K562 (cell line): Measurements from ENCODE around the gene TDRD3. TPM values are rescaled to one million over a fixed set of nuclear protein-coding genes. Genes with fewer than 3 reads are reported as not detected.

Experiments
- ATAC-seq: fragments of 200-7000 bp; cut with Tn5 transposase; 3 replicates; pipeline ENCODE4 v1.9.1; 2020; ENCODE audit warnings: moderate library complexity
- BruUV-seq: library from RNA; stranded (reverse); fragments of 400-500 nt; replicated peaks from 2 replicates; lab custom pipeline; 2021; lab: Mats Ljungman, UMichigan
- CTCF ChIA-PET: fragments of 300-600 bp; formaldehyde crosslinking; extraction: SDS; loops from one replicate; lab custom pipeline; 2021; ENCODE audit warnings: low intra/inter-chr PET ratio; lab: Yijun Ruan, JAX
- POLR2A ChIA-PET: fragments of 300-600, 350-650 bp; sonication (Branson Sonifier 250); formaldehyde crosslinking; extraction: SDS; loops from one replicate; lab custom pipeline; 2021; ENCODE audit warnings: antibody characterized with exemption, inconsistent platforms; lab: Yijun Ruan, JAX
- DNase-seq, 4 experiments: peaks; one replicate each; pipeline versions ENCODE4 v3.0.0 to v3.0.0-alpha.2; 2011 to 2018; ENCODE audit warnings: low spot score in 3 of 4, mixed read lengths in 3 of 4; ENCODE audit errors: extremely low read depth in 1 of 4
- FAIRE-seq: peaks from 2 replicates; lab custom pipeline; 2011; peaks lifted over from hg19 to GRCh38; lab: Jason Lieb, UNC
- H2AFZ ChIP-seq: 2 replicates; pipeline ENCODE4 v1.6.0; 2011; ENCODE audit warnings: low read depth, low read length, control low read depth, inconsistent platforms
- H3K27ac ChIP-seq: fragments of 200-600 bp; 3 replicates; pipeline ENCODE4 v1.8.0; 2011; ENCODE audit warnings: low read depth, mild to moderate bottlenecking, control low read depth, inconsistent platforms, low read length, moderate library complexity, mixed read lengths; ENCODE audit errors: extremely low read depth
- H3K27me3 ChIP-seq, 2 experiments: fragments of 300-600 bp in 1 of 2; 2 replicates in 1 of 2; 3 replicates in 1 of 2; pipeline versions ENCODE4 v1.6.0 to v1.8.0; 2011; ENCODE audit warnings: inconsistent platforms in 2 of 2, low read length in 2 of 2, mild to moderate bottlenecking in 1 of 2, mixed read lengths in 1 of 2, moderate library complexity in 1 of 2; ENCODE audit not compliant: control insufficient read depth in 2 of 2, insufficient read depth in 2 of 2
- H3K36me3 ChIP-seq: fragments of 300-600 bp; 3 replicates; pipeline ENCODE4 v1.8.0; 2011; ENCODE audit warnings: mild to moderate bottlenecking, low read length, inconsistent platforms; ENCODE audit not compliant: control insufficient read depth, insufficient read depth
- H3K4me1 ChIP-seq, 2 experiments: fragments of 200-600 bp in 1 of 2; replicated peaks in 1 of 2; 2 replicates in 1 of 2; 3 replicates in 1 of 2; pipeline versions ENCODE4 v1.5.1 to v1.8.0; 2011; ENCODE audit warnings: inconsistent platforms in 2 of 2, low read length in 2 of 2, mild to moderate bottlenecking in 1 of 2, mixed read lengths in 1 of 2, moderate library complexity in 1 of 2; ENCODE audit not compliant: control insufficient read depth in 2 of 2, insufficient read depth in 2 of 2
- H3K4me2 ChIP-seq: 2 replicates; pipeline ENCODE4 v1.6.1; 2011; ENCODE audit warnings: low read length, control low read depth, inconsistent platforms, mixed read lengths; ENCODE audit not compliant: insufficient read depth
- H3K4me3 ChIP-seq: fragments of 200-600 bp; sonication (generic), shearing (Covaris generic); 2 replicates; pipeline ENCODE4 v1.5.1; 2016; ENCODE audit warnings: control low read depth, inconsistent platforms
- H3K79me2 ChIP-seq: fragments of 200-600 bp; 3 replicates; pipeline ENCODE4 v1.8.0; 2011; ENCODE audit warnings: low read length, inconsistent platforms; ENCODE audit not compliant: control insufficient read depth, insufficient read depth
- H3K9ac ChIP-seq, 2 experiments: 2 replicates each; pipeline versions ENCODE4 v1.6.0 to v1.6.1; 2011; ENCODE audit warnings: low read depth in 2 of 2, low read length in 2 of 2, control low read depth in 1 of 2, inconsistent platforms in 1 of 2, mild to moderate bottlenecking in 1 of 2, mixed read lengths in 1 of 2; ENCODE audit not compliant: insufficient read depth in 1 of 2
- H3K9me1 ChIP-seq: one replicate; pipeline ENCODE4 v1.6.0; 2011; ENCODE audit warnings: inconsistent platforms, mild to moderate bottlenecking, low read length, moderate library complexity; ENCODE audit not compliant: control insufficient read depth, insufficient read depth
- H3K9me3 ChIP-seq: replicated peaks from 2 replicates; pipeline ENCODE4 v1.5.1; 2011; ENCODE audit warnings: low read depth, low read length, inconsistent platforms; ENCODE audit not compliant: control insufficient read depth, insufficient read depth
- H4K20me1 ChIP-seq: replicated peaks from 2 replicates; pipeline ENCODE4 v1.6.1; 2011; ENCODE audit warnings: low read length, inconsistent platforms, mixed read lengths; ENCODE audit not compliant: control insufficient read depth, insufficient read depth
- CTBP1 ChIP-seq: fragments of 450-650 bp; IDR thresholded peaks from 2 replicates; pipeline ENCODE4 v1.6.1; 2016; ENCODE audit warnings: borderline replicate concordance
- ESRRA ChIP-seq: fragments of 450-650 bp; IDR thresholded peaks from 2 replicates; pipeline ENCODE4 v1.6.1; 2014; ENCODE audit warnings: low read depth, mild to moderate bottlenecking, moderate library complexity, borderline replicate concordance
- FOSL1 ChIP-seq: fragments of 200-800 bp; sonication (Bioruptor generic); conservative IDR thresholded peaks from 2 replicates; pipeline ENCODE4 v1.6.1; 2016; ENCODE audit warnings: missing genetic modification characterization, missing compliant biosample characterization
- FOXK2 ChIP-seq, 2 experiments: fragments of 450-650 bp; IDR thresholded peaks in 1 of 2; conservative IDR thresholded peaks in 1 of 2; 2 replicates each; pipeline ENCODE4 v1.6.1; 2016; ENCODE audit warnings: low read depth in 2 of 2, mild to moderate bottlenecking in 1 of 2
- HCFC1 ChIP-seq: IDR thresholded peaks from 2 replicates; pipeline ENCODE4 v1.6.1; 2012; ENCODE audit warnings: low read depth, low read length, improper control_type of control experiment
- NRF1 ChIP-seq, 2 experiments: fragments of 450-650 bp; IDR thresholded peaks in 1 of 2; conservative IDR thresholded peaks in 1 of 2; 2 replicates each; pipeline ENCODE4 v1.6.1; 2014; ENCODE audit warnings: mild to moderate bottlenecking in 2 of 2
- RBM25 ChIP-seq: fragments of 200-400 bp; formaldehyde crosslinking; IDR thresholded peaks from 2 replicates; pipeline ENCODE4 v1.6.1; 2018; ENCODE audit warnings: low read length, low read depth, moderate library complexity; ENCODE audit not compliant: severe bottlenecking
- SREBF1 ChIP-seq: fragments of 150-350 bp; IDR thresholded peaks from 2 replicates; pipeline ENCODE4 v1.6.1; 2014; ENCODE audit warnings: antibody characterized with exemption, low read depth, low read length, borderline replicate concordance
- ZNF133 ChIP-seq: fragments of 250-450 bp; sonication (Bioruptor Pico); IDR thresholded peaks from 2 replicates; pipeline ENCODE4 v1.4.0; 2020; ENCODE audit warnings: mild to moderate bottlenecking
- ZNF143 ChIP-seq: sonication (generic); formaldehyde crosslinking; IDR thresholded peaks from 2 replicates; pipeline ENCODE4 v1.9.0; 2022; ENCODE audit warnings: mild to moderate bottlenecking, missing genetic modification reagents
- ZNF175 ChIP-seq: fragments of 200-800 bp; sonication (Bioruptor generic); IDR thresholded peaks from 2 replicates; pipeline ENCODE4 v1.6.1; 2016; ENCODE audit warnings: low read depth, mild to moderate bottlenecking, missing genetic modification characterization, missing compliant biosample characterization
- WGBS: fragments of 100-300 bp; shearing (Covaris generic); methylation state at CpG from one replicate; pipeline ENCODE4 v1.1.6; 2016; ENCODE audit warnings: low coverage, mixed read lengths; ENCODE audit not compliant: insufficient coverage; ENCODE audit errors: missing lambda C conversion rate; 5-methylcytosine and 5-hydroxymethylcytosine counted together
- in situ Hi-C: fragments of 300-500 bp; cut with MboI; formaldehyde crosslinking; loops from 4 replicates; pipeline ENCODE4 v1.15.0; 2018; ENCODE audit warnings: inconsistent platforms, mixed read lengths
- intact Hi-C: fragments of 100-400 bp; cut with micrococcal nuclease; formaldehyde crosslinking; loops from 2 replicates; pipeline ENCODE4 v1.14.2; 2022
- polyA plus RNA-seq, 8 experiments: library from polyadenylated mRNA; depleted of rRNA in 4 of 8; stranded (reverse) in 5 of 8; unstranded in 3 of 8; fragments of >200 nt; fragmentation: Nextera tagmentation in 2 of 8; fragmentation: Illumina TruSeq in 1 of 8; extraction: Ambion mirVana in 2 of 8; extraction: Trizol in 1 of 8; gene quantifications; 2 replicates each; pipeline versions ENCODE4 v1.2.1 to v1.2.3, GENCODE V29; 2011 to 2014; ENCODE audit warnings: inconsistent platforms in 1 of 8, missing spikeins in 1 of 8
- total RNA-seq, 7 experiments: library from RNA; depleted of rRNA in 6 of 7; stranded (reverse); fragments of >200 nt in 6 of 7; fragmentation: Illumina TruSeq in 2 of 7; extraction: Trizol in 2 of 7; gene quantifications; 2 replicates each; pipeline versions ENCODE4 v1.2.1 to v1.2.3, GENCODE V29; 2011 to 2021; ENCODE audit warnings: low replicate concordance in 1 of 7
- TF ChIP-seq, protein P1 (sequence below): fragments of 450-650 bp; IDR thresholded peaks from 2 replicates; pipeline ENCODE4 v1.6.1; 2016
- TF ChIP-seq, protein P2 (sequence below), 2 experiments: fragments of 450-650 bp; formaldehyde crosslinking in 1 of 2; IDR thresholded peaks; 2 replicates each; pipeline versions ENCODE4 v1.4.0 to v1.6.1; 2014 to 2020; ENCODE audit warnings: mild to moderate bottlenecking in 2 of 2, borderline replicate concordance in 1 of 2, low read depth in 1 of 2

The TDRD3 gene
- total and polyA plus RNA-seq, 9 of the 15 experiments (the other 6 are each of a cell fraction or from before 2014, with no cell fraction given) = 3.6 to 16.4 (median 9.5) TPM

DNA sequence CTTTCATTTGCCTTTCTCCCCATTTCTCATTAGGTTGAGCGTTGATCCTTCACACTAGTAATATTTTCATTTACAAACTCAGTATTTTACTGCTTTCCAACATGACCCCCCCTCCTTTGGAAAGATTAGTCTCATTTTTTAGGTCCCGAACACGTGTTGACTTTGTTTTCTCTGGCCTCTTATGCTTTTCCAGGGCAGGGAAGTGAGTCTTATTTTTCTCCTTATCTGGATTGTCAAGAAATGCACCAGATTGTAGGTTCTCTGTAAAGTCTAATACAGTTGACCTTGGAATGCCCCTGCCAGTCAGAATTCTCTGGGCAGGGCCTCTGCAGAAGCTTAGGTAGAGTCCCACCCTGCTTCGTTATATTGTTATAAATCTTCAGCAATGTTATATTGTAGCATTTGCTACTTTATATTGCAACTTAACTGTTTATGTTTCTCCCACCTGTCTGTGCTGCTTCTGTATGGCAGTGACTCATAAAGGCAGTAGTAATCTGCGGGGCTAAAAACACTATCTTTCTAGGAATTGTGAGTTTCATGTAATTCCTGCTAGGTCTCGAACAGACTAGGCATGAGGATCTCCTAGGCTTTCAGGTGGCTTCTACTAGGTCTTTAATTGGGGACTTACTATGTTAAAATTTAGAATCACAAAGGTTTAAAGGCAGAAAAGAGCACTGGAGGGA lies 2.0 kb downstream of the TDRD3 start:
- no peaks in the 10 kb centered on the region for H4K20me1 ChIP-seq
- H3K36me3 ChIP-seq = no peaks in the 10 kb centered on the region
- peaks cover 45% of the 10 kb centered on the region for H3K79me2 ChIP-seq
- peak; percentile 90 for FAIRE-seq
- H3K4me2 ChIP-seq = peak overlapping the region; percentile 84
- no peaks in the 10 kb centered on the region for H3K27me3 ChIP-seq
- H3K4me1 ChIP-seq = peaks cover 4 to 5% of the 10 kb centered on the region in 2 experiments; a peak in 3 of 5 replicates
- H2AFZ ChIP-seq = peak overlapping the region; percentile 46
- H3K9me1 ChIP-seq = no peaks in the 10 kb centered on the region
- H3K9ac ChIP-seq = peak overlapping the region; percentile 16 to 78; a peak in 3 of 4 replicates
- ATAC-seq = peak; percentile 2; the same call in 1 of the 3 replicates
- peak in 3 of 4 experiments; percentile 6 to 56 (median 32) for DNase-seq
- ChIA-PET POLR2A (no interaction called here), CTCF (no interaction called here)
- no TSS peak for BruUV-seq
- in situ Hi-C loops = no loop called here
- intact Hi-C loops = no loop called here
- H3K4me3 ChIP-seq = peak overlapping the region; percentile 58; the same call in 1 of the 2 replicates
- no peaks in the 10 kb centered on the region for H3K9me3 ChIP-seq
- 3% methylated on average over 6 of the region's 6 CpGs for WGBS
- H3K27ac ChIP-seq = peak overlapping the region; percentile 71
- TF ChIP-seq SREBF1 (no peak), ZNF175 (CRISPR knock-in tag) (no peak), ZNF133 (no peak), FOSL1 (tag) (peak; percentile 78), ZNF143 (CRISPR knock-in tag) (no peak), FOXK2 (conservative IDR thresholded peaks at IDR 0.05 in 1 of 2, IDR thresholded peaks at IDR 0.05 in 1 of 2; ENCODE audit: low read depth in 2 of 2) (peak; percentile 29 to 61; a peak in 1 of 4 replicates), RBM25 (no peak), ESRRA (peak; percentile 85), CTBP1 (no peak), NRF1 (conservative IDR thresholded peaks at IDR 0.05 in 1 of 2, IDR thresholded peaks at IDR 0.05 in 1 of 2) (no peak), HCFC1 (no peak)
- TF ChIP-seq, protein P1, sequence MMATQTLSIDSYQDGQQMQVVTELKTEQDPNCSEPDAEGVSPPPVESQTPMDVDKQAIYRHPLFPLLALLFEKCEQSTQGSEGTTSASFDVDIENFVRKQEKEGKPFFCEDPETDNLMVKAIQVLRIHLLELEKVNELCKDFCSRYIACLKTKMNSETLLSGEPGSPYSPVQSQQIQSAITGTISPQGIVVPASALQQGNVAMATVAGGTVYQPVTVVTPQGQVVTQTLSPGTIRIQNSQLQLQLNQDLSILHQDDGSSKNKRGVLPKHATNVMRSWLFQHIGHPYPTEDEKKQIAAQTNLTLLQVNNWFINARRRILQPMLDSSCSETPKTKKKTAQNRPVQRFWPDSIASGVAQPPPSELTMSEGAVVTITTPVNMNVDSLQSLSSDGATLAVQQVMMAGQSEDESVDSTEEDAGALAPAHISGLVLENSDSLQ = peak; percentile 49; the same call in 1 of the 2 replicates
- TF ChIP-seq, protein P2, sequence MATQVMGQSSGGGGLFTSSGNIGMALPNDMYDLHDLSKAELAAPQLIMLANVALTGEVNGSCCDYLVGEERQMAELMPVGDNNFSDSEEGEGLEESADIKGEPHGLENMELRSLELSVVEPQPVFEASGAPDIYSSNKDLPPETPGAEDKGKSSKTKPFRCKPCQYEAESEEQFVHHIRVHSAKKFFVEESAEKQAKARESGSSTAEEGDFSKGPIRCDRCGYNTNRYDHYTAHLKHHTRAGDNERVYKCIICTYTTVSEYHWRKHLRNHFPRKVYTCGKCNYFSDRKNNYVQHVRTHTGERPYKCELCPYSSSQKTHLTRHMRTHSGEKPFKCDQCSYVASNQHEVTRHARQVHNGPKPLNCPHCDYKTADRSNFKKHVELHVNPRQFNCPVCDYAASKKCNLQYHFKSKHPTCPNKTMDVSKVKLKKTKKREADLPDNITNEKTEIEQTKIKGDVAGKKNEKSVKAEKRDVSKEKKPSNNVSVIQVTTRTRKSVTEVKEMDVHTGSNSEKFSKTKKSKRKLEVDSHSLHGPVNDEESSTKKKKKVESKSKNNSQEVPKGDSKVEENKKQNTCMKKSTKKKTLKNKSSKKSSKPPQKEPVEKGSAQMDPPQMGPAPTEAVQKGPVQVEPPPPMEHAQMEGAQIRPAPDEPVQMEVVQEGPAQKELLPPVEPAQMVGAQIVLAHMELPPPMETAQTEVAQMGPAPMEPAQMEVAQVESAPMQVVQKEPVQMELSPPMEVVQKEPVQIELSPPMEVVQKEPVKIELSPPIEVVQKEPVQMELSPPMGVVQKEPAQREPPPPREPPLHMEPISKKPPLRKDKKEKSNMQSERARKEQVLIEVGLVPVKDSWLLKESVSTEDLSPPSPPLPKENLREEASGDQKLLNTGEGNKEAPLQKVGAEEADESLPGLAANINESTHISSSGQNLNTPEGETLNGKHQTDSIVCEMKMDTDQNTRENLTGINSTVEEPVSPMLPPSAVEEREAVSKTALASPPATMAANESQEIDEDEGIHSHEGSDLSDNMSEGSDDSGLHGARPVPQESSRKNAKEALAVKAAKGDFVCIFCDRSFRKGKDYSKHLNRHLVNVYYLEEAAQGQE (IDR thresholded peaks at IDR 0.05; ENCODE audit: borderline replicate concordance) = no peak
- TF ChIP-seq, protein P2 (CRISPR knock-in tag; IDR thresholded peaks at IDR 0.05; ENCODE audit: low read depth) = no peak
